ENCODE measurements around the gene WNK3.

- TF ChIP-seq CTCF (IDR thresholded peaks at IDR 0.05), result no peak
- TF ChIP-seq POLR2A (IDR thresholded peaks at IDR 0.05), result no peak
These were observed 63.5 kb downstream of the WNK3 start for GRCh38 chrX:54294306-54294705.
